DMS114 treated with DMSO at 0.1 percent for 48 hours (cell line): ENCODE results near the gene LNPEP.
"Not testable (repeated sequence)": the region's sequence is repeated elsewhere in the genome, so short reads cannot be mapped to it uniquely, and the experiment has no call there.

Experiments
- DNase-seq: peaks from one replicate; lab custom pipeline; 2025; ENCODE audit not compliant: unreplicated experiment; lab: John Stamatoyannopoulos, UW

The LNPEP gene

GRCh38 chr5:97047076-97047475 lies 111.2 kb downstream of the LNPEP start:
- no peak for DNase-seq

GRCh38 chr5:97049175-97049574 lies 113.3 kb downstream of the LNPEP start:
- no peak for DNase-seq

- DNase-seq: no peak
Measured at GRCh38 chr5:97056263-97056662, 120.4 kb downstream of the LNPEP start.

- no peak for DNase-seq
Measured at GRCh38 chr5:97062046-97062445, 126.2 kb downstream of the LNPEP start.

- no peak for DNase-seq
Measured at GRCh38 chr5:97063251-97063650, 127.4 kb downstream of the LNPEP start.

- no peak for DNase-seq
Measured at GRCh38 chr5:97065475-97065874, 129.6 kb downstream of the LNPEP start.

- no peak for DNase-seq
Measured at GRCh38 chr5:97067296-97067850, 131.5 kb downstream of the LNPEP start.

GRCh38 chr5:97070234-97070633 lies 134.4 kb downstream of the LNPEP start:
- no peak for DNase-seq

GRCh38 chr5:97071101-97071500 lies 135.2 kb downstream of the LNPEP start:
- DNase-seq: no peak

GRCh38 chr5:97071993-97072392 lies 136.1 kb downstream of the LNPEP start:
- no peak for DNase-seq

GRCh38 chr5:97072696-97073095 lies 136.8 kb downstream of the LNPEP start:
- DNase-seq: no peak

GRCh38 chr5:97073420-97073819 lies 137.5 kb downstream of the LNPEP start:
- DNase-seq: no peak

- DNase-seq: no peak
Measured at GRCh38 chr5:97074859-97075489, 139.1 kb downstream of the LNPEP start.

- no peak for DNase-seq
Measured at GRCh38 chr5:97075649-97076048, 139.8 kb downstream of the LNPEP start.

GRCh38 chr5:97076098-97076497 lies 140.2 kb downstream of the LNPEP start:
- DNase-seq: no peak

GRCh38 chr5:97077246-97077645 lies 141.4 kb downstream of the LNPEP start:
- DNase-seq: no peak

GRCh38 chr5:97078958-97079743 lies 143.3 kb downstream of the LNPEP start:
- no peak for DNase-seq

GRCh38 chr5:97084782-97085458 lies 149.0 kb downstream of the LNPEP start:
- not testable (repeated sequence) for DNase-seq

- no peak for DNase-seq
Measured at GRCh38 chr5:97085459-97086181, 149.7 kb downstream of the LNPEP start.
